HG02870 (cell line): ENCODE results near the gene PPP1R1A.

Experiments
- ATAC-seq: cut with Tn5 transposase; IDR thresholded peaks from one replicate; pipeline ENCODE4 v1.9.1; 2021; ENCODE audit warnings: mild to moderate bottlenecking, moderate library complexity; ENCODE audit not compliant: unreplicated experiment

Gene PPP1R1A

DNA sequence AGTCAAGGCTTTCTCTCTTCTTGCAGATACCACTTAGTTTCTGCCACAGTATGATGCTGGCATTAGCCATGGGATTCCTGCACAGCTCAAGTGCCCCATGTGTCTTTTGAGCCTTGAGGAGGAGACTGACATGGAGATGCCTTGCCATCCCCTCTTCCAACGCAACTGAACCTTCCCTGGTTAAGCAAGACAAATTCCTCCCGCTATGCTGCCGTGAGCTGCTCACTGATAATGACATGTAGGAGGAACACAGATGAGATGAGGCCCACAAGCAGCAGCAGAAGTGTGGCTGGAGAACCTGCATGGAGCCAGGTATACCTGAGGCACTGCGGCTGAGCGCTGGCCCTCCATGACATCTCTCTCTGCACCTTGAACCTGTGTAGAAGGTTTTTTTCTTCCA lies 15.4 kb upstream of the PPP1R1A start:
- no peak for ATAC-seq

DNA sequence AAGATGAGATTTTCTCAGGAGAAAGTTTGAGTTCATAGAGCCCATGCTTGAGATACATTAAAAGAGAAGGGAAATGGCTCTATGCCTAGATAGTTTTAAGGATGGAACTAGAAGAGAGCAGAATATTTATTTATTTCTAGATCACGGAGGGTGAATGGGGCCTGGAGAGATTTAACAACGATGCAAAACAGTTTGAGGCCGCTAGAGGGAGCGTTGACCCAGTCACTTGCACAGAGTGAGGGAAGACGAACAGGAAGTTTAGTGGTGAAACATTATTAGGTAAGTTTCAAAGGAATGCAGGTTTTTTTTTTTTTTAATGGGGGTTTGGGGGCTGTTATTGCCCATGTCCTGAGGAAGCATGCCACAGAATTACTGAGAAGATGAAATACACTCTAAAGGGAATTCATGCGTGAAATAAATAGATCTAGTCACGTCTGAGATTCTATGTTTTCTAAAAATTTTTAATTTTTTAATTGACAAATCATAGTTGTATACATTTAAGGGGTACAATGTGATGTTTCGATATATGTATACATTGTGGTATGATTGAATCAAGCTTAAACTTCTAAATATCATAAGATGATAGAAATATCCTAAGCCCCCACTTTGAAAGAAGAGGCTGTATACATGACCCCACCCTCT lies 14.8 kb upstream of the PPP1R1A start:
- peak; percentile 89 for ATAC-seq

DNA sequence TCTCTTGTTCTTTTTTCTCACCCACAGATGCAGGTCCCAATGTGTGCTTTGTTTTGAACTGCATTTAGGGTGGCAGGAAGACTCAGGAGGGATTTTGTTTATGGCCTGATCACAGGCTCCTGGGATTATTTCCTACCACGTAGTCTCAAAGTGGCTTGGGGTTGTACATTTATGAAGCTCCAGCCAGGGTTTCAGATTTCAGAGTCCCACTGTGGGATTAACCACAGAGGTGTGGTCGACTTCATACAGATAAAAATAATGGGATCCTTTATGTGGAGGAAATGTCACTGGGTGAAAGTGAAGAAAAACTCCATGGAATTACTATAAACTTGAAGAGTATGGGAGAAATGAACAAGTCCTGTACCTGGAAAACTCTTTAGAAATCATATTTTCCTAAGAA lies 14.2 kb upstream of the PPP1R1A start:
- no peak for ATAC-seq

DNA sequence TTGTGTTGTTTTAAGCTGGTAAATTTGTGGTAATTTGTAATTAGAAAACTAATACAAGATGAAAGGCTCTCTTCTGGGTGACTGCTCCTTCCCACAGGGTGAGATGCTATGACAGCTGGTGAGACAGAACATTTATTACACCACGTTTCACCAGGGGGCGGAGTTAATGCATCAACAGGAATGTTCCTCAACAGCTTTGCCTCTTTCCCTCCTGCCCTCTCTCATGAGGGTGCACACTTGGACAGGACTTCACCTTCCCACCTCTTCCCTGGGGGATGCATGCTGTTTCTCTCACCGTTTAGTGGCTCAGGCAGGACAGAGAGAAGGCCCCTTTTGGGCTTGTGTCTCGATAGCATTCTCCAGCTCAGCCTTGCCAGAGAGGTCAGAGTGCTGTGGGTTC lies 13.4 kb upstream of the PPP1R1A start:
- ATAC-seq, result no peak

DNA sequence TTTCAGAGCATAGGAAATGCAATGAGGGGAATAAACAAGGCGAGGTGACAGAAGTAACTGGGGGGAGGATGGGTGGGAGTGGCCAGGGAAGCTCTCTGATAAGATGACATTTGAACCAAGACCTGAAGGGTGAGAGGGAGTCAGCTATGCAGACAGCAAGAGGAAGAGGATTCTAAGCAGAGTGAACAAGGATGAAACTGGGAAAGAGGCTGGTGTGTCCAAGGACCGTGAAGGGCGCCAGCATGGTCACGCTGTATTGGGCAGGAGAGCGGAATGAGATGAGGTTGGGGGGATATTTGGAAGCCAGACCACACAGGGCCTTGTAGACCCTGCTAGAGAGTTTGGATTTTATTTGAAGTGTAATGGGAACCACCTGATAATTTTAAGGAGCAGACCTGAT lies 10.5 kb upstream of the PPP1R1A start:
- ATAC-seq, result no peak

DNA sequence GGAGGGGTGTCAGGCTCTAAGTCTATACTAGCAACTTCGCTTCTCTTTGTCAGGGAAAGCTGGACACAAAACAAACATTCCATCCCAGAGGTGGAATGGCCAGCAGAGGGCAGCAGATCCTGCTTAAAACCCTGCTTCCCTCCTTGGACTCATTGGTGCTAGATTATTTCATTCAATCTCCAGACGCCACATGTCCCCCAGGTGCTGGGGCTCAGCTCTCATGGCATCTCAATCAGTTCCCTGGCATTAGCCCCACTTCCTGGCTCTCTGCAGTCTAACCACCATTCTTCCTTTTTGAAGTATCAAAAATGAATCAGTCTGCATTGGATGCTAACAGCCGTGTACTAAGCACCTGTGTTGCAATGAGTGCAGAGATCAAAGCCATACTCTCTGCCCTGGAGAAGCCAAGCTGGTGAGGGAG lies 8.1 kb upstream of the PPP1R1A start:
- ATAC-seq, result no peak

DNA sequence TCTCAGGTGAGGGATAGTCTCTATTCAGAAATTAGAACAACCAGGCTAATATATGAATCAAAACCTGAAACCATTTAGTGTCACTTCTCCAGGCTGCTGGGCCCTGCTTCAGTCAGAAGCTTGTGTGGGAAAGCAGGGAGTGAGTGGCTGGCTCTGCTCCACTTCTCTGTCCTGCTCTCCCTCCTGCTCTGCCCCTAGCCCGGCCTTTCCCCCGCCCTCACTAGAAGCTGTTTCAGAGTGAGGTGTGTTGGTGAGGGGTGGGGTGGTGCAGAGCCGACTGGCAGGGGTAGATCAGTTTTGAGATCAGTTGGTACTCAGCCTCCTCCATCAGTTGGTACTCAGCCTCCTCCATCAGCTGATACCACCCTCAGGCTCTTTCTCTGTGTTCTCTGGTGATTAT lies 7.0 kb upstream of the PPP1R1A start:
- no peak for ATAC-seq

DNA sequence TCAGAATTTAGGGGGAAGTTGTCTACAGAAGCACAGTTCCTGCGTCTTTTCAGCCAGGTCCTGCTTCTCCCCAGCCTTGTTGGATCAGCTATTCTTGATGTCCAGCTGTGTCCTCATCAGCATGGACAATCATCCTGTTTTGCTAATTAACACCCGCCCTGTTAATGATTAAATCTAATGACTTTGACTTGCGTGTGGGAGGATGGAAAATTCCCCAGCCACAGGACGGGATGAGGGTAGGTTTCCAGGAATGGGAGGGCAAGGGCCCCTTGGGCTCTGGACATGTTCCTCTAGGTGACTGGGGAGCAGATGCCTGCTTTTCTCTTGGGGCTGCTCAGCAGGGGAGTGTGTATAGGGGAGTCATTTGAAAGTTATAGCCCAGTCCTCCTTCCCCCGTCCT lies 5.3 kb upstream of the PPP1R1A start:
- no peak for ATAC-seq

DNA sequence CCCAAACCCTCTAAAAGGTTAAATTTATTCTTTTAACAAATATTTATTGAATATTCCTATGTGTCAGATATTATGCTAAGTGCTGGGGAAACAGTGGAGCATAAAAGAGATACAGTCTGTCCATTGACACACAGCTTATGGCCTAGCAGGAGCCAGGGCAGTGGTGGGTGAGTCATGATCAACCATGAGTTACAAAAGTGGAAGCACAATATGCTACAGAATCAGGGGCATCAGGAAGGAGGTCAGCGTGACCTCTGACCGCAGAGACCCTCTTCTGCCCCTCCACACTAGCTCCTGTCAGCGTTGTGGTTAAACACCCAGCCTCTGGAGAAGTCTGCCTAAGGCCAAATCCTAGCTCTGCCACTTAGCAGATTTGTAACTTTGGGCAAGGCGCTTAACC lies 4.7 kb upstream of the PPP1R1A start:
- no peak for ATAC-seq

DNA sequence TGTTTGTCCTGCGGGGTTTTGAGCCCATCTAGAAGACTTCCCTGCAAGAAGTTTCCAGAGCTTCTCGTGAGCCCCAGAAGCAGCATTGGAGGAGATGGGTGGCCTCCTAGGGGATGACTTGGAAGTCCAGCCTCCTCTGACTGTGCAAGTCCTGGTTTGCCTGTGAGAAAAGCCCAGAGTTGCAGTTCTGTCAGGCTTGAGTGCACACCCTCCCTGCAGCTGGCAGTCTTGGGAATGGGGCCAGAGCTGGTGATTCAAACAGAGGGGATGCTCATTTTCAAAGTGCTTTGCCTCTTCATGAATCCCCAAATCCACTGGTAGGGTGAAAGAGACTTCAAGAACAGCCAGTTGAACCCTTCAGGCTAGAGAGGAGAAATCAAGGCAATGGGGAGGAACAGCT lies 3.9 kb upstream of the PPP1R1A start:
- ATAC-seq, result no peak

DNA sequence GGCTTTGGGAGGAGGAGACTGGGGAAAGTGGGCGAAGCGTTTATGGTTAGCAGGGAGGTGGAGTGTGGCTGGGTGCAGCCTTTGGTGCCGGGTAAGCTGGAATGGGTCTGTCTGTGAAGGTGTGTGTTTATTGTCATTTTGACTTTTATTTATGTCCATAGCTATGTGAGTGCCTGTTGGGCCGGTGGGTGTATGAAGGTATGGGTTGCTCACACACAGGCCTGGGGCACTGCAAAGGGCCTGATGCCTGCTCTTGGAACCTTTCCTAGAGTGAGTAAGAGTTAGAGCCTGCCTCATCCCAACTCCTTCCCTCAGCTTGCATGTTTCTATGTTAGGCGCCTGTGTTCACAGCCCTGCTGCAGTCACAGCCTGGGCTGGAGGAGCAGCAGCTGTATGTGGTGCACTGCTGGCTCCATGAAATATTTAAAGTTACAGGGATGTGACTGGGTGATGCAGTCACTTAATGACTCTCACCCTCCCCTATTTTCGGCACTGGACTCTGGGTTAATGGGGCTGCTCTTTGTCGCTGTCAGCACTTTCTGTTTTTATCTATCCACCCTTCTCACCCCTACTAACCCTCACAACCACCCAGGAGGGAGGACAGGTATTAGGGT lies 2.6 kb upstream of the PPP1R1A start:
- ATAC-seq, result no peak

DNA sequence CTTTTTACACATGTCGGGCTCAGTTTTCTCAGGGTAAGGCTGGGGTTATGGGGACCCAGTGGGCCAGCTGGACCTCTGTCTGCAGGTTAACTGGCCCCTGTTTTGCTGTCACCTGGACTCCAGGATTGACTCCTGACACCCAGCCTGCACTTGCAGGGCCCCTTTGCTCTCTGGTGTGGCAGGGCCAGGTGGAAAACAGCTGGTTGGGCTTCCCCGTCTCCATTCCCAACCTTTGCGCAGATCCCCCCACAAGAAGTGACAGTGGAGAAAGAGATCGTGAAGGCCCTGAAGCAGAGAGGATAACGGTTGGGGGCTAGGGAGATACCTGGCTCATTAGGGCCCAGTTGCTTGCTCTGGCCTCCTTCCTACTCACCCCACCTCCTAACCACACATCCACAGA lies 1.5 kb upstream of the PPP1R1A start:
- ATAC-seq, result no peak

DNA sequence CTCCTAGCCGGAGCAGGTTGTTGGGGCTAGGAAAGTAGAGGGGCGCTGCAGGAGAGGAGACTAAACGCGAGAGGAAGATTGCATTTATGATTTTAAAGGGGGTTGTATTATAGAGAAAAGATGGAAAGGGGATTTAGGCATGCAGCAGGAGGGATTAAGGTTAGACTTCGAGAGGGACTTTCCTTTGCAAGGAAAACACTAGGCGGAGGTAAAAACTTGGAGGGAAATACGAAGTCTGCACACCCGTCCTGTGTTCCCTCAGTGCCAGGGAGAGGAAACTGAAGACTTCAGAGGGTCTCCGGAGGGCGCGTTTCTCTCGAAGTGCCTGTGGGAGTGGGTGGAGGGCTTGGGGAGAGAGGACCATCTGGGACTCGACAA lies 420 bp upstream of the PPP1R1A start:
- ATAC-seq, result no peak

DNA sequence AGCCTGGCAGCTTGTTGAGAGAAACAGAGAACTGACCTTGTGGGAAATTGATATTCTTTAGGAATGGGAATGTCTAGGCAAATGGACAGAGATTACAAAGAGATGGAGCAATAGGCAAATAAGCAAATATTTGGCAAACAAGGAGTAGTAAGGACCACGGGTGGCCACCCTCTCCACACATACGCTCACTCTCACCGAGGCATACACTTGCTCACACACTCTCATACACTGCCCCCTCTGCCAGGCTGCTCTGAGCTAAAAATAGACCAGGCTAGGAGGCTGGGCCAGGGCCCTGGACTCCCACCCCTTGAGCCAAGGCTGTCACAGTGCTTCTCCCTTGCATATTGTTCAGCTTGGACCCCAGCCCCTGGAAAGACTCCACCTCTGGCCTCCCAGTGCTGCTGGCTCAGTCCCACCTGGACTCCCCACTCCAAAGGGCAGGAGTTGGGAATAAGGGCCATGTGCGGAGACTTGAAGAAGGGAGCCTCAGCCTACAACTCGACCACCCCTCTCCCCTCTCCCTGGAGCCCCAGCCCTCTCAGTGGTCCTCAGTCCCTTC lies 1.1 kb downstream of the PPP1R1A start:
- no peak for ATAC-seq

DNA sequence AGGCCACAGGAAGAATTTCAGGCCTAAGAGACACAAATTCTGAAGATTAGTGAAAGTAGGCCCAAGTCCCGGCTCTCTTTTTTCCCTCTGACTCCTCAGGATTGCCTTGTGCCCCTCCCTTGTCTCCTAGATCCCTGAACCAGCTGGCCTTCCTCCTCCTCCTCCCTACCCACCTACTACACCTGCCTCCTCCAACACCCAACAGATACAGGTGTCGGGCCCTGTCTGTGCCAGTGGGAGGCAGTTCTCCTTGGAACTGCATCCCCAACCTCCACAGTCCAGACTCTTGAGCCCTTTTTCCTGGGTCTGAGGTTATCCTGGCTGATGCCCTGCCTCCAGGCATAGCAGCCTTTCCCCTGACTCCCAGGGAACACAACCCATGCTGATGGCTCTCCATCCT lies 1.8 kb downstream of the PPP1R1A start:
- no peak for ATAC-seq

DNA sequence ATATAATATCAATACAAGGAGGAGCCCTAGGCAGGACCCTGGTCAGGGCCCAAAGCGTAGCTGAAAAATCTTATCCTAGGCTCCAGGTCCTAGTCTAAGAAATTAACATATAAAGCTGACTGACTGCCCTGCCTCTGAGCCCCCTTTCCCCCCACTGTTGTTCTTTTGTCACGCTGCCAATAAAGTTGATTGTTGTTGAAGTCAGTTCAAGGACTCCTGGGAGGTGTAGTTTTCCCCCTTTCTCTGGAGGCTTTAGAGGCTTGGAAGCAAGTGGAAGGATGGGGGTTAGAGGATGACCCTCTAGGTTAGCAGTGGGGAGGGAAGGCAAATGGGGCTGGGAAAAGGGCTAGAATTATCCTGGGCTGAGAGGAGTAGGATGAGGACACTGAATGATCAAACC lies 3.2 kb downstream of the PPP1R1A start:
- no peak for ATAC-seq

DNA sequence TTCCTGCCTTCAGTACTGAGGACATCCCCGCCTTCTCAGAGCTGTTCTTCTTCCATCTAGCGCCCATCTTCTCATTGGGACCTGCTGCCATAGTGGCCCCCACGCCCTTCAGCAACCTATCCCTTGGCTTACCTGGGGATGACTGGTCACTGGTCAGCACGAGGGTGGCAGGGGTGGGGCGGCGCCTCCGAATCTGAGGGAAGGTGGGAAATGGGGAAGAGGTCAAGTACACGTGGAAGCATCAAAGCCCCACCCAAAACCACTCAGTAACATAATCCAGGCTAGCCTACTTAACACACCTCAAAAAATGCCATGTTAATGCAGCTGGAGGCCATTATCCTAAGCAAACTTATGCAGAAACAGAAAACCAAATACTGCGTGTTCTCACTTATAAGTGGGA lies 4.3 kb downstream of the PPP1R1A start:
- ATAC-seq, result no peak

DNA sequence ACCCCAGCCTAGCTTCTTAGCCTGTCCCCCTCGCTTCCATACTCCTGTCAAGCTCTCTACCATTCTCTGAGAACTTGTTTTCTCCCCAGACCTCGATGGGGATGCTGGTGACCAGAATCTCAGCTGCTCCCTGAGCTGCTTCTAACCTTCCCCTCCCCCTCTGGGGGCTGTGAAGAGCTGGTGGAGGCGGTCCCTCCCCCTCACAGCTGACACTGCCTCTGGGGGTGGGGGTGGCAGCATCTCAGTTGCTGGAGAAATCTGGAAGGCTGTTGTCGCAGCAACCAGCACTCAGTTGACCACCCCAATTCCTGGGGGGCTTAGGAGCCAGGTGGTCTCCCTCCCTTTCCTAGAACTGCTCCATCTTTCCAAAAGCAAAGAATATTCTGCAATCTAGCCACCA lies 4.7 kb downstream of the PPP1R1A start:
- ATAC-seq, result no peak

DNA sequence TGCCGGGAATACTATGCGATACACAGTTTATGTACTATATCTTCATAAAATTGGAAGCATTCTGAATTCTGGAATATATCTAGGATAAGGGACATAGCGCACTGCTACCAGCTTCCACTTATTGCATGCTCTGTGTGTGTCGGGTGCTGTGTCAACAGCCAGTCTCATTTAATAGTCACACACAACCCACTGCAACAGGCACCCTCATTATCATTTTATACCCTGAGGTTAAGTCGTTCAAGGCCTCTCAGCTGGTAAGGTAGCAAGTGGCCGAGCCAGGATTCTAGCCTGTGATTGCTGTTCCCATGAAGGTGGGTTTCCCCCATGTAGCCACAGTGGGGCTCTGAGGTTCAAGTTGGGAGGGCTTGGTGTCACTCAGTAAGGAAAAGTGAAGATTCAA lies 7.0 kb downstream of the PPP1R1A start:
- ATAC-seq, result no peak

DNA sequence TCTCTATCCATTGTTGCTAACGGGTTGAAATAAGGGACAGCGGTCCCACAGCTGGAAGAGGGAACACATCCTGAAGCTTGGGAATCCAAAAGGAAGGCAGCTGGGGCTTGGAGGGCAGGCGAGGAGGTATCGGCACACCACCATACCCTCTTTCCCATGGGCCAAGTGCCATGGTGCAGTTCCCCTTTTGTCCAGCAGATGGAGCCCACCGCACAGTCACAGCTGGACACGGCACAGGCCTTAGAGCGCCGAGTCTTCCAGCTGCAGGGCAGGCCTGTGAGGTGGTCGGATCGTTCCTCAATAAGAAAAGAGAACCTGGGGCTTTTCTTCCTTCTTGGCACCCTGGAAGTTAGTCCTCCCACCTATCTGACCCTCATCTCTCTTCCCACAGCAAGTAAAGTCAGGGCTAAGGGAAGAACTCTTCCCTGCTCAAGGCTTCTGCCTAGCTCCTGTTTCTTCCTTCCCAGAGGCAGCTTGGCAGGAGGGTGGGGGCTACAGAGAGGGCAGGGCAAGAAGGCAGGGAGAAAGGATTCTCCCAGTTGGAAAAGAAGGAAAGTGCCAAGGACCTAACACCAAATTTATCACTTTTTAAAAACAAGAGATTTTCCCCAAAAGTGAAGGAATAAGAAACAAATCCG lies 8.6 kb downstream of the PPP1R1A start:
- peak; percentile 91 for ATAC-seq

DNA sequence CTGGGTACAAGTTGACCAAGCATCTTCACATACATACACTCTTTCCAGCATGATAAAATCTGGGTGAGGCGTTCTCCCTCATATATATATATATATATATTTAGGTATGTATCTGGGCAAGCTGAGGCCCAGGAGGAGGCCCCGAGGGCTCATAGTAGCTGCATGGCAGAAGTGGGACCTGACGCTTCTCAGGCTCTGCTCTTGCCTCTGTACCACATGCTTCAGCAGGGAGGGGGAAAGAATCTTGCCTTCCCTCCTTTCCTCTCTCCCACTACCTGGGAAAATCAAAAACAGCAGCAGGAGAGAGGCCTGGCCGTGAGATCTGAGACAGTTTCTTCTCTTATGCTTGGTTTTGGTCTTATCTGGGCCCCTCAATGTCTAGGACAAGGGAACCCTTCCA lies 9.2 kb downstream of the PPP1R1A start:
- peak; percentile 25 for ATAC-seq

DNA sequence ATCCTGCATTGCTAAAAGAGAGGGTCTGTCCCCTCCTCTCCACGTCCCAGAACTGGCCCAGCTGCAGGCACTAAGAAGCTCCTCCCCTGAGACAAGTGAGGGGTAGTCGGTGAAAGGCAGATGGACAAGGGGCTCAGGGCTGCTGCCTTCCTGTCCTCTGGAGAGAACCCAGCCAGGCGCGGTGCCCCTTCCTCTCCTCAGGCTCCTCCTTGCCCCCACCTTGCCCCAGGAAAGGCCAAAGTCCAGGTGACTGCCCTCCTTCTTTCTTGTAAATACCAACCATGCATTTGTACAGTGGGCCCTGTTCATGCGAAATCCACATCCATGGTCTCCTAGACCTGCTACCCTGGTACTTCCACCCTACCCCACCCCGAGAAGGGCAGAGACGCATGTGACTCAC lies 9.7 kb downstream of the PPP1R1A start:
- ATAC-seq, result no peak
